GM19324 (cell line): Measurements from ENCODE around the gene HOXB4.

Experiments
- ATAC-seq: cut with Tn5 transposase; IDR thresholded peaks from one replicate; pipeline ENCODE4 v1.9.1; 2021; ENCODE audit warnings: mild to moderate bottlenecking, moderate library complexity; ENCODE audit not compliant: unreplicated experiment, low FRiP score

Gene HOXB4

GRCh38 chr17:48590607-48591161, 12.5 kb upstream of the HOXB4 start:
- no peak for ATAC-seq

DNA sequence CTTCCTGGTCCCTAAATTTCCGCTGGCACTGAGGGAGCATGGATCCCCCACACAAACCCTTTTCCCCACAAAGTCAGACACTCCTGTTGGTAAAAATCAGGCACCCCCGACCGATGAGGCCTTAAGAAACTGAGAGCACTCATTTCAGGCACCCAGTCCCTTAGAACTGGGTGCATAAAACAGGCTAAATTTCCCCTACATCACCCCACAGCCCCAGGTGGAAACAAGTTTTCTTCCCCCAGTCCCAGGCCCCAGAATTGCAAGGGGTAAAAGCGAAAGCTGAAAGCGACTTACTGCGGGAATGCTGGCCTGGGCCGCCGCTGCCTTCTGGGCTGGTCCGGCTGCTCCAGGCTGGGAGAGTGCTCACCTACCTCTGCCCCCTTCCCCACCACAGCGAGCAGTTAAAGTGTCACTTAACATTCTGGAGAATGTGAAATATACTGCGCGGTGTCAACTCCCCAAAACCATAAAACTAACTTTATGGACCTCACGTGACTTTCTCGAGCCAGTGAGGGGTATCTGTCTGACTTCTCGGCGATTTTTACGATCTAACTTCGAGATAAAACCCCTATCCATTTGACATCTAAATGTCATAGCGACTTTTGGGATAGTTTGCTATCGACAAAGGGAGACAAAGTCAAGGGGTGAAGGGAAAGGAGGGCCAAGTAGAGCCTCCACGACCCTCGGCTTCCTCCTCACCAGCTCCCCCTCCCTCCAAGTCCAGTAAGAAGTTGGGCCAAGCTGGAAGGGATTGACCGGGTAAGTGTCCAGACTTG, 11.9 kb upstream of the HOXB4 start, which contains the start of gene HOXB3:
Gene HOXB3 (minus strand): TSS at position 411 of the 776 bp plus-strand sequence. CDS start 37,767 bp downstream, outside the sequence.
- ATAC-seq: no peak

DNA sequence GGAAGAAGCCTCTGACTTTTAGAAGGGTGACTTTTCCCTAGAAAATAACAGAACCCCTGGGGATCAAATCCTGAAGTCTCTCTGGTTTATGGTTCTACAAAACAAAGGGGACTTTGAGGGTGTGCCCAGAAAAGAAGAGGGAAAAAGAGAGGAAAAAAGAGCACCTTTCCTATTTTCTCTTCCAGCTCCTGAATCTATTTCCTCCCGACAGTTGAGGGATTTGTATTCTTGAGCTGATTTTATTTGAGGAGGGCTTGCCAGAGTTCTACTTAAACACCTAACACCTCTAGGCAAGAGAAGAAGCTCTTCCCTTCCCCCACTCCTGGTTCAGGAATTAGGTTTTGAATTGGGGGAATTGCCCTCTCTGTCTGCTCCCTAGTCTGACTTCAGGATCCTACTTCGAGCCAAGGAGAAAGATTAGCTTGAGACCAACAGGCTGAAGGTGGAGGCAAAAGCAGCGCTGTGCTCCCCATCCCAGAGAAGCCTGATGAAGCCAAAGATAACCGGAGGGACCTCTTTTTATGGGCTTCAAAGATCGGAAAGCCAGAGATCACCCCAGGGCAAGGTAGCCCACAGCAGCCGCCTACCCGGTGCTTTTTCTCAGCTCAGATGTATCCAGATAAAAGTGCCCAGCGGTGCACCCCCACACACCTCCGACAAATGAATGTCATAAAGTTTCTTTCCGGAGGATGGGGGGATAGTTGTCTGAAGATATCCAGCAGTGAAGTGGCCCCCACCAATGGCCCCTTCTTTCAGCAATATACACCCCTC, 11.1 kb upstream of the HOXB4 start:
- ATAC-seq: no peak

DNA sequence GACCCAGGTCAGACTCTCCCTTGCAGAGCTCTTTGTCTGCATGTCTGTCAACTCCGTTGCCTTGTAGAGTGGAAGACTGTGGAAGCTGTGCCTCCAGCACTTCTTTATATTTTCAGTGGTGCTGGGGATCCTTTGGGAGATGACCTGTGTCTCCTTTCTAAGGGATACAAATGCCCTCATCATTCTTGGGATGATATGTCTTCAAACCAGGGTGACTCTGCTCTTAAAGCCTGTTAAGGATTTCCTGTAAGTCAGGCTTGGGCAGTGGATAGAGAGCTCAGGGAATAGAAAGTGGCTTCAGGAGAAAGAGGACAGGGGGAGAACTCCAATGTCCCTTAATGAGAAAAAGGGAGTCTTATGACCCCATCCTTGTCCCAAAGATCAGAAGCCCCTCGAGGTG, 10.4 kb upstream of the HOXB4 start:
- no peak for ATAC-seq

GRCh38 chr17:48588074-48588415, 9.9 kb upstream of the HOXB4 start:
- no peak for ATAC-seq

DNA sequence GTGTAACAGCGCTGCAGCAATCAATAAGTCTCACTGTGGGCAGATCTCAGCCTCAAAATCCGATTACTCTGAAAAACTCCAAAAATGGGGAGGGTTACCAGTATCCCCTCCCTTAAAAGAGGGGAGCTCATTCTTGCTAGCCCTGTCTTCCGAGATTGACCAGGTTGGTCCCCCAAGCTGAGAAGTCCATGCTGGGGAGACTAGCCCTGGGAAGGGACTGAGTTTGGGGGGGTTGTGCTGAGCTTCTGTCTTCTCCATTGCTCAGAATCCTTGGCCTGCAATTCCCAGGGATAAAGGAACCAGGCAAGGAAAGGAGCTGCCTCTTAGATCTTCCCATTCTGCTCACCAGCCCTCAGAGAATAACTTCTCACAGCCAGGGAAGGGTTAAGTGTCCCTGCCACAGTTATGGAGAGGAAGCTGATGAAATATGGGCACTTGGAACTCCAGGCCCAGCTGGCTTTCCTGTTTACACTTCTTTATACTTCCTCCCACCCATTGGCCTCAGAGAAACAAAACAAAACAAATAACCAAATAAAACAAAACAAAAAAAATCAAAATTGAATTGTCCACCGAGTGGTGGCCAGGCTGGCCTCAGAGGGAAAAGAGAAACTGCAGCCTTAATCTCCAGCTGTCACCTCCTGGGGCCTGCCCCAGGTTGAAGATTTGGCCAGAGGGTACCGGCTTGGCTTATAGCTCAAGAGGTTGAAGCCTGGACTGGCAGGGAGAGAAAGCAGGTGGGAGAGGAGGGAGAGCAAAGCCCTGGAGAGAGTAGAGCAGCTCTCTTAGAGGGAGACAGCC, 9.3 kb upstream of the HOXB4 start:
- ATAC-seq: no peak

- no peak for ATAC-seq
These were observed 8.5 kb upstream of the HOXB4 start for GRCh38 chr17:48586355-48587258.

DNA sequence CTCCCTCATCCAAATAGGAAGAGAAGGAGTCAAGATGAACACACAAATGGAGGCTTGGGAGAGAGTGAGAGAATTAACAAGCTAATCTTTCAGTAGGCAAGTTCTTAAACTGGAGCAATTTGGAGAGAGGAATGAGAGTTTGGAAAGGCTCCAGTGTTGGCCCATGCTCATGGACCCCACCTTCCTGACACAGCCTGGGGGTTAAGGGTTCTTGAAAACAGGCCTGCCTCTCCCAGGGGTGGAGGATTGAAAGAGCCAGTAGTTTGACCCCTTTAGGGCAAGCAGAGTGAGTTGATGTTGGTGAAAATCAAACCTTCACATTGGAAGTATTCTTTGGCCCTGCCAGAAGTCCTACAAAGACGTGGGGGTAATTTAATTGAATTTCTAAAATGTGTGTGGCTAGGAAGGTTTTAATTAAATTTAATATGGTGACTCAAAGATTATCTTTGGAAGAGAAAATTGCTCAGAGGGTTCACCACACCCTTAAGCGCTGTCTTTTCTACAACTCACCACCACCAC, 6.1 kb upstream of the HOXB4 start:
- no peak for ATAC-seq

DNA sequence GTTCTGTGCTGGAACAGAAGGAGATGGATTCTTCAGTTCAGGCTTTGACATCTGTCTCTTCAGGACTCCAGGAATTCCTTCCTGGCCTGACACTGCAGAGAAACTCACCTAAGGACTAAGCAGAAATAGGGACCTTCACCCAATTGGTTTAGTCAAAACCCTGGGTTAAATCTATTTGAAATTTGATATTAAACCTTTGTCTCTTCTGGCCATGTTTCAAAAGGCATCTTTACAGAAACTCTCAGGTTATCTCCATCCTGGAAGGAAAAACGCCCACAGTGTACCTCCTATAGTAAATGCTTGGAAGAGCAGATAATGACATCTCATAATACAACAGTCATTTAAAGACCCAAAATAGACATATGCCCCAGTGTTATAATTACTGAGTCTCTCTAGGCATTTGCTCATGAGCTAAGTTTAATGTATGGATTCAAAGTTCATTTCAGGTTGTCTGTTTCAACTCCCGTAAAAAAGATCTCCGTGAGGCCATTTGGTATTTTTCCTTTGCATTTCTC, 5.6 kb upstream of the HOXB4 start:
- ATAC-seq: no peak

DNA sequence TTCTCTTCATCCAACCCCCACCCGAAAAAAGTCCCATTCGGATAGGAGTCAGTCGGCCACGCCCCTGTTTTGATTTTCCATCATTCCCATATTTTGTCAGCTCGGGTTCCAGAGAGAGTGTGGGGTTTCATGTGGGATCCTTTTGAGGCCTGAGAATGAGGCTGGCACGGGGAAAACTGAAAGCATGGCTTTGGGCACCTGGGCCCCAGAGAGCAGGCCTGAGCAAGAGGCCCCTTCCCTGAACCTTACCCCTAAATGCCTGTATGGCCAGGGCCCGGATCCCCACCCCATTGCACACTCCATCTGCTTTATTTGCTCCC, 4.6 kb upstream of the HOXB4 start:
- no peak for ATAC-seq

GRCh38 chr17:48579760-48580554, 1.8 kb upstream of the HOXB4 start:
- no peak for ATAC-seq

GRCh38 chr17:48579471-48579759, 1.3 kb upstream of the HOXB4 start:
- ATAC-seq: no peak

GRCh38 chr17:48578616-48579470, 693 bp upstream of the HOXB4 start:
- peak; percentile 15 for ATAC-seq

DNA sequence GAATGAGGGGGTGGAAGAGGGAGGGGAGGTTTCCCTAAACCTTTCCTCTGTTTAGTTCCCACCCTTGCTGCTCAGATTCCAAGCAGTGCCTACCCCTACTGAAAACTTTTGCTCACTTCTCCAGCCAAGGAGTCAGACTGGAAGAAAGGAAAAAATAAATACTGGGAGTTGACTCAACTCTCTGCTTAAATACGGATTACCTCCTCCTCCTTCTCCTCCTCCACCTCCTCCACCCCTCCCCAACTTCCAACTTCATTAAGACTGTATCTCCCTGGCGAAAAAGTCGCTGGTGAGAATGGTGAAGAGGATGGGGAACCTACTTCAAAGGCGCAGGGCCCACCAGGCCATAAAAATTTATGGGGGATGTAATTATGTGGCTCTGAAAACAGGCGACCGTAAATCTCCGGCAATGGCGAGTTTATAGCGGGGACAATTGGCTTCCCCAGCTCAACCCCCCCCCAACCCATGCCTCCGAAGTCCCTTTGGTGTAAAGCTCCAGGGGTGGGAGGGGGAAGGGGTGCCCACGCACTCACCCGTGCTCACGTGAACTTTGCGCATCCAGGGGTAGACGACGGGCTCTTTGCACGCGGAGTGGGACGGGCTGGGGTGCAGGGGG, 712 bp downstream of the HOXB4 start:
- peak; percentile 14 for ATAC-seq

GRCh38 chr17:48576479-48577309, 1.5 kb downstream of the HOXB4 start:
- no peak for ATAC-seq

DNA sequence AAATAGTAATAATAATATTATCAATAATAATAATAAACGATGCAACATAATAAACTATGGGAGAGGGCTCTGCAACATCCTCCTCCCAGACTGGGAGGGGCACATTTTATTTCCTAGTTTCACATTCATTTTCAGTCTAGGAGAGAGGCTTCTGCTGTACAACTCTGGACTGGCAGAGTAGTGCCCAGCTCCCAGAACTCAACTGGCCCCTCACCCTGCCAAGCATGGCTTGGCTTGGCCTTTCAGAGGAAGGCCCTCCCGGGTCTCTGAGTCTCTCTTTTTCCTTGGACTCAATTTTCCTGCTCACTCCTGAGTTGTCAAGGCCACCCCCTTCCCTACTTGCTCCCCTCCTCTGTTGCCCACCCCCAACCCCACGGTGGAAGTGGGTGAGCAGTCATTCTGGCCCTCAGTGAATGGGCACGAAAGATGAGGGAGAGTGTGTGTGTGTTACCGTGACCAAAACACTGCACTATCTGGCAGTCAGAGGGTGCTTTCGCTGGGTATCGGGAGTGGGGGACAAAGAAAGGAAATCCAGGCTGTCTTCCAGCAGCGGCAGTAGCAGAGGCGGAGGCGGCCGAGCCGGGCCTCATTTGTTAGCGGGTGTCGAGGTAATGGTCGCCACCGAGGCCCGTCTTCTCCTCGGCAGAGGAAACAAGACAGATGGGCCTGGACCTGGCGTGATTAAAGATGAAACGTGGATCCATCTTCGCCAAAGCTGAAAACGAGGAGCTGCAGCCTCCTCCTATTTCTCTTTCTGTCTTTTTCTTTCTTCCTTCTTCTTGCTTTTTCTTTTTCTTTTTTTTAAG, 2.3 kb downstream of the HOXB4 start:
- ATAC-seq: no peak
